HG03432 (cell line): ENCODE results near the gene BTC.
A peak's percentile ranks its signal among the peaks of the same experiment; 100 is the strongest.
"Not testable (repeated sequence)": the region's sequence is repeated elsewhere in the genome, so short reads cannot be mapped to it uniquely, and the experiment has no call there.

Experiments
- ATAC-seq: cut with Tn5 transposase; IDR thresholded peaks from one replicate; pipeline ENCODE4 v1.9.1; 2021; ENCODE audit warnings: mild to moderate bottlenecking, moderate library complexity; ENCODE audit not compliant: unreplicated experiment

The BTC gene, protein sequence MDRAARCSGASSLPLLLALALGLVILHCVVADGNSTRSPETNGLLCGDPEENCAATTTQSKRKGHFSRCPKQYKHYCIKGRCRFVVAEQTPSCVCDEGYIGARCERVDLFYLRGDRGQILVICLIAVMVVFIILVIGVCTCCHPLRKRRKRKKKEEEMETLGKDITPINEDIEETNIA

DNA sequence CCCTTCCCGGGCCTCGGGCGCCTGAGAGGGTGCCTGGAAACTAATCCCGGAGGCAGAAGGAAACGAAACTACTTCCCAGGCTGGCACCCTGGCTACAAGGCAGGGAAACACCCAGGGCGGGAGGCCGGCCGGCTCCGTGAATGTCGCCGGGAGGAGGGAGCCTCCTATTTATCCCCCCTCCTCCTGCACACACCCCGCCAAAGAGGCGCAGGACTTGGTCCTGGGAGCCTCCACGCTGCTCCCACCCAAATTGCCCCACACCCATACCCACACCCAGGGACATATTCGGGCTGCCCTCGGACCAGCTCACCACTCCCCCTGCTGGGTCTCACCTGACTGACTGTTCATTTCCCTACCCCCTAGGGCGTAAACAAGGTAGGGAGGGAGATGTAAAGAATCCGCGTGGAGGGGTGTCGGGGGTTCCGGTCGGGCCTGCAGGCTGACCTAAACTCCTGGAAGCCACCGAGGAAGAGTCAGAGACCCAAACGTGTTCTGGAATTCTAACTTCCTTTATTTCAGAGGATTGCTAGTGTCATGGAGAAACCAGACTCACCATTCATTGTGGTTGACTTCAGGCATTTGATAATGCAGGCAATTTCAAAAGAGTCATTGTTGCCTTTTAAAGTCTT, at the start of gene BTC:
BTC (minus strand) TSS at position 142 of the 629 bp plus-strand sequence. CDS start 198 bp downstream, outside the sequence.
- ATAC-seq, result peak; percentile 46

DNA sequence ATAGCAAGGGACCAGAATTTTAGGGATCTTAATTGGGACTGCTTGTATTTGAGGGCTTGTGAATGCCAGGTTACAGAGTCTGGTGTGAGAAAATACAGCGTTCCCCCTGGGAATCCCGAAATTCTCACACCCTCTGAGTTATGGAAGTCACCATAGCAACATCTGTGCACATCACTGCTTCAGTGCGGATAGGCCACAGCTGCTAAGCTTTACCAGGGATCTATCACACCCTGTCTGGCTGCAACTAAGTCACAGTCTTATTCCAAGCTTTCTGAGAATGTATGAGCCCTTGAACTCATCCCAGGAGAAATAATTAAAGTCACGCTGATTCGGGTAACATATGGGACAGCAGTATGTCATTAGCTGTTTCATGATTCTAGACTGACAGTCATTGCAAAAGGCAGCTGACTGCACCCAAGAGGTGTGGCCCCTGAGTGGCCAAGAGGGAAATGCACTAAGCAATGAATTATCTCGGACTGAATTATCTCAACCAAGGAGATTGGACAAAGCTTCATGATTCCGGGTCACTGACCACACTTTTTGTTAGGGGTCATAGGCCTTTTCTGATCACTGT, 46.7 kb upstream of the BTC start:
- no peak for ATAC-seq

DNA sequence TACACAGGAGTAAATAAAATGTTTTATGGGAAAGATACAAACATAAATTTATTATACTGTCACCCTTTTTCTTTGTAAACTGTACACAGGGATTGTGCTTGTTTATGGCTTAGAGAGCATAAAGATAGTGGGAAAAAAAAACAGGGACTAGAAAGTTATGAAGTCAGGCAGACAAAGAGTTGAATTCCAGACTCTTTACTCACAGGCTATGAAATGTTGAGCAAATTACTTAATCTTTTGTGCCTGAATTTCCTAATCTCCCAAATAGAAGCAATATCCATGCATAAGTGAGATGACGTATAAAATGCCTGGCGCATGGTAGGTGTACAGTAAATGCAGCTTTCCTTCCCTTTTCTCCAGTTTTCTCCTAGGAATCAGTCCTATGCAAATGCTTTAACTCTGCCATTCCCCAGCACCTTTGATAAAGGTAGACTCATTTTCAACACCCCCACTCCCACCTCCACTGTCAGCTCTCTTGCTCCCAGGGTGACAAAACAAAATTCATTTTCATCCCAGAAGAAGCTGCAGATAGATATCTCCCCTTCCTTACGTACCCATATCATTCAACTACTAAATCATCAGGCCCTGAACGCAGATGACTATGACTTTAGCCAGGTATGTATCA, 44.5 kb upstream of the BTC start:
- no peak for ATAC-seq

DNA sequence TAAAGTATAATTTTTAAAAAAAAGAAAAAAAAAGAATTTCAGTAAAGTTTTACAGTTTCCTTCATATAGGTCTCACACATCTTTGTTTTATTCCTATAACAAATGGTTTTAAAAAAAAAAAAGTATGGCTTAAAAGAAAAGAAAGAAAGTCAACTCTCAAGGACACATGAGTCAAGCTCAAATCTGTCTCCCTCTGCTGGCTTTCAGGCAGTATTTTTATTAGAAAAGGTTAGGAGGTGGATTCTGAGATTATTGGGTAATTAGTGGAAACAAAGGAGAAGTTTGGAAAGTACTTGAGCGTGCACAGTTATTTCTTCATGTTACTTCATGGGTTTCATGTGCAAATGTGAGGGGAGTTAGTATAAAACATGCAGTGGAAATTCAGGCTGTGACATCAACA, 36.6 kb upstream of the BTC start:
- no peak for ATAC-seq

DNA sequence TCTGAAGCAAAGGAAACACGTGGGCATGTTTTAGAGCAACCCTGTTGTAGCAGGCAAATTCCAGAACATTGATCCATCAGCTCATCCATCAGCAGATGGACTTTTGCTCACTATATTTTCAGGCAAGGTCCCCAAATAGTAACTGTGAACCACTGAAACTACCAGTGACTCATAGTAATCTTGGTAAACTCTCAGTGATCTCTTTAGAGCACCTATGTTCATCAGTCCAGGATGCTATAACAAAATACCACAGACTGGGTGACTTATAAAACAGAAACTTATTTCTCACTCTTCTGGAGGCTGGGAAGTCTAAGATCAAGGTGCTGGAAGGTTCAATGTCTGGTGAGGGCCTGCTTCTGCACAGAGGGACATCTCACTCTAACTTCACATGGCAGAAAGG, 28.9 kb upstream of the BTC start:
- ATAC-seq, result peak; percentile 85

DNA sequence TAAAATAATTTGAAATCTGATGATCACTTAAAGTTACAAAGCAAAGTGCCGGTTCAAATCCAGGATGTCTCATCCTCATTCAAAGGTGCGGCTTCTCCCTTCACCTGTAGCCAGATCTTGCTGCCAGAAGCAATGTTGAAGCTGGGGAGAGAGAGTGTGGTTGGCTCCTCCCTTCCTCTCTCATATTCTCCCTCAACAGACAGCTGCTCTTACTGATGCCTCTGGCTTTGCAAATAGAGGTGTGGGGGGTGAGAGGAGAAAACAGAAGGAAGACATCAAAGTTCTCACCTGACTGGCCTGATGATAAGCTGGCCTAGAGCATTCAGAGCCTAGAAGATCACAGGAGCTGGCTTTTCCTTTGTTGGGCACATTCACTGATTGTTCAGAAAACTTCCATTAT, 28.3 kb upstream of the BTC start:
- ATAC-seq, result no peak

DNA sequence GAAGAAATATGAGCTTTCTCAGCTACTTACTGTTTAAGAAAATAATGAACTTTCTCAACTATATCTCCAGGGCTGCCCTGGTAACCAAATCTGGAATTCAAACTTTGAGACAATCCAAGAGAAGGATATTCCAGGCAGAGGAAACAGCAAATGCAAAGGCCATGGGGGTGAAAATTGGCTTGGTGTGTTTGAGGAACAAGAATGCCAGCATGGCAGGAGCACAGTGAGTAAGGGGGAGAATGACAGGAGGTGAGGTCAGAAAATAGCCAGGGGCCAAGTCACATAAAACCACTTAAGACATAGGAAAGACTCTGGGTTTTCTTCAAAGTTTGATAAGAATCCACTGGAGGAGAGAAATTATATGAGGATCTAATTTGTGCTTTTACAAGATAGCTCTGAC, 27.2 kb upstream of the BTC start:
- ATAC-seq, result no peak

DNA sequence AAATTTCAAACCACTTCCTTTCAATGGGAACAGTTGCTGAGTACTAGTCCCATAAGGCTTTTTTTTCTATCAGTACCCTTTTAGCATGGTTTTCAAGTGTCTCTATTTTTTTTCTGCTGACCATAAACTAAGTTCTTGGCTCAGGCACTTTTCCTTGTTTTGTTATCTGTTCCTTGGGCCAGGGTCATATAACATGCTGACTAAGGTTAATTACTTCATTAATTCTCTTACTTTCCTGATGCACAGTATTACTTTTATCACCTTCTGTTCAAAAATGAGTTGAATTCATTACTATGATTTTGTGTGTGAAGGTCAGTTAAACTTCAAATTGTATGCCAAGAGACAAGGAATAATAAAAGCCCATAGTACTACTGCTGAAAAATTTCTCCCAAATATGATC, 19.7 kb upstream of the BTC start:
- ATAC-seq, result no peak

DNA sequence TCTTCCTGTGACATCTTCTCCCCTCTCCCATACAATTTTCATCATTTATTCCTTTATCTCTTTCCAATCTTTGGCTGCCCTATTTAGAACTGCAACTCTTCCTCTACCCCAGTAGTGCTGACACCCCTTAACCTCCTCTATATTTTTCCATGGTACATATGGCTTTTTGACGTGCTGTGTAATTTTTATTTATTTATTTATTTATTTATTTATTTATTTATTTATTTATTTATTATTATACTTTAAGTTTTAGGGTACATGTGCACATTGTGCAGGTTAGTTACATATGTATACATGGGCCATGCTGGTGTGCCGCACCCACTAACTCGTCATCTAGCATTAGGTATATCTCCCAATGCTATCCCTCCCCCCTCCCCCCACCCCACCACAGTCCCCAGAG, 17.7 kb upstream of the BTC start:
- not testable (repeated sequence) for ATAC-seq

DNA sequence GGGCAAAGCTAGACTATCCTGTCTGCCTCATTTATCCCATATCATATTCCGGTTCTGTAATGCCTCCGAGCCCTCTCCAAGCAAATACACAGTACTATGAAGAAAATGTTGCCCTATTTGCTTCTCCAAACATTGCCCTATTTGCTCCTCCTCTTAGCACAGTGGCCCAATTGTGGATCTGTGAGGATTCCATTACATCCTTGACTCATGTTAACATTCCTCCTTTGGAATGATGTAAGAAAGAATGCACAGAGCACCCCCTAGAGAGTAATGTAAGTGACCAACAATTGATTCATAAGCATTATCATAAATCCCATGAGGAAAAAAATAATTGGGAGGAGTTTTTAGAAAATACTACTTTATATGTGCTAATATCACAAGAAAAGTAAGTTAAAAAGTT, 11.3 kb upstream of the BTC start:
- no peak for ATAC-seq

DNA sequence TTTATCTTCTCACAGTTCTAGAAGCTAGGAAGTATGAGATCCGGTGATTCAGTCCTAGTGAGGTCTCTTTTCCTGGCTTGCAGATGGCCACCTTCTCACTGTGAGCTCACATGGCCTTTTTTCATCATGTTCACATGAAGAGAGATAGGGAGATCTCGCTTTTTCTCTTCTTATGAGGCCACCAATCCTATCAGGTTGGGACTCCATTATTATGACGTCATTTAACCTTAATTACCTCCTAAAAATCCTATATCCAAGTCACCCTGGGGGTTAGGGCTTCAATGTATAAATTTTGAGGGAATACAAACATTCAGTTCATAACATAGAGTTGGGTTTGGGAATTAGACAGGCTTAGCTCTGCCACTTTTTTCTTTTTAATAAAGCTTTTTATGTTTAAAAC, 6.0 kb upstream of the BTC start:
- ATAC-seq, result no peak

DNA sequence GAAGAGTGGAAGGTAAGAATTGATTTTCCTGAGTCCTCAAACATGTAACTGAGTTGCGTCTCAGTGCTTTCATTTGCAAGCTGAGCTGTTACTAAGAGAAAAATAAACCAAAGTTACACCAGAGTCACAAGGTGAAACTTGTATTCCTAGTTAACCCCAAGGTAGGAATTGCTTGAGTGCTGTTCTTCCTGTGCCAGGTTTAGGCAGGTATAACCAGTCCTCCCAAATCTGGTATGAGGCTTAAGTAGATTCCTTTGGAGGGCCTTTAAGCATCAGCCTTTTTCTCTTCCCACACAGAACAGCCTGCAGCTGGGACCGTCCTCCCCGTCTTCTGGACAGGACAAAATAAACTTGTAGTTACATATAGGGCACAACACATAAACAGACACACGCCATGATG, 2.3 kb upstream of the BTC start:
- ATAC-seq, result no peak

DNA sequence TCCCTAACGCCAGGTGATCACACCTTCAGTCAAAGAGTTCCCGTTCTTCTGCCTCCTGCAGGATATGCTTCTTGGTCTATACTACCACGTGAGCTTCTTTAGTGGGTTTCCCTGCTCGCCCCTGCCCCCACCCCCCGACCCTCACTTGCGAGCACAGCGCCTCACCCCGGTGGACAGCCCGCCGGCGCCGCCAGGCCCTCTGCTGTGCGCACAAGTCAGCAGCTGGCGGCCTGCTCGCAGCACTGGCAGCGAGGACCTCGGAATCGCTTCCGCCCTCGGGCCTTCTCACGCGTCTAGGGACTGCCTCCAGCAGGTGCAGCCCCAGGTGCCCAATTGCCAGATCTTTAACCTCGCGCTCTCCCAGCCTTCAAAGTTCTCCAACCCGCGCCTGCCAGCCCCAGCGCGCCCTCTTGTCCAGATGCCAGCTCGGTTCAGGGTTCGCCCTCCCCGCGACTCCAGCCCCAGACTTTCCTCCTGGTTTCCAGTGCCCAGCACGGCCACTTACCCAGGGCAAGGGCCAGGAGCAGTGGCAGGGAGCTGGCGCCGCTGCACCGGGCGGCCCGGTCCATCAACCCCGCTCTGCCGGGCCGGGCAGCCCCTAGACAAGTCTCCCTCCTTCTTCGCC, 454 bp downstream of the BTC start:
- ATAC-seq, result peak; percentile 67

DNA sequence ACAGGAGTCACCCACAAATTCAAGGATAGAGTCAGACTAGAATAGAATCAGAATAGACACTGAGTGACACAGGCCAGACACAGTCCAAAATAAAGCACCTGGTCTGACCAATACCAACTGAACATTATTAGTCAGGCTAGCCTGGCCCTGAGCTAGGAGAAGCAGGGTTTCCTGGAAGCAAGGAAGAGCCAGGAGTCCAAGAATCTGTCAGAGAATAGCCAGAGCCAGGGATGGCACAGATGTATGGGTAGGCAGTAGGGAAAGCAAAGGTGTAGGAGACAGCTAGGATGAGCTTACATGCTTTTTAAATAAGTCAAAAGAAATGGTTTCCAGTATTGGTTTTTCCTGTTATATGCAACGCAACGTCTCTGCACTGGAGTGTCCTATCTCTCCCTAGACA, 3.7 kb downstream of the BTC start:
- no peak for ATAC-seq

DNA sequence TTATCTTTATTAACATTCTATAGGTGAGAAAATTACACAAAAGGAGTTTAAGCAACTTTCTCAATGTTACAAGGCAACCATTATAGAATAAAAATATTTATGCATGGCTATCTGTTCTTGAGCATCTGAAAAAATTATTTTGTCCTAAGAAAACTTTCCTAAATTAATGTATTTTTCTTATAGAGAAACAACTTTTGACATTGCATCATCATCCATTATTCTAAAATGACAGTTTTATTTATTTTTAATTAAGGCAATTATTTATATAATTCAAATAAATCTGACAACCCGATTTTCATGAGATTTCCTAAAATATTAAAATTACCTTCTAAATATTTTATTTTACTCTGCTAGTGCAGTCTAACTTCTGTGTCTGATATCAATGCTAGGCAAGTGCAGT, 4.8 kb downstream of the BTC start:
- ATAC-seq, result no peak

DNA sequence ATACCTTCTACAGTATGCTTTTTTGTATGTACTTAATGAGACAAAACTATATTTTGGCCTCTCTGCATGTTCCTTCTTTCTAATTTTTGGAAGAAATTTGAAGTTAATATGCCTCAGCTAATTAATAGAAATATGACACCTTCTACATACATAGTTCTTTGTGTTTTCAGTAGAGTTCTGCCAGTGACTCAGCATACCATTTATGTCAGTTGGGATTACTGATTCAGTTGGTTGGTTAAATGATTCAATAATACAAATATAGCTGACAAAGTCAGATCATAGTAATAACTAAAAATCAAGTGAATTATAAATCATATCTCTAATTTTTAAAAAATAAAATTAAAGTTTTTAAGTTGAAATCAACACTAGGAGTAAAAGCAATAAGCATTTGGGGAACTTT, 16.8 kb downstream of the BTC start:
- ATAC-seq, result no peak

DNA sequence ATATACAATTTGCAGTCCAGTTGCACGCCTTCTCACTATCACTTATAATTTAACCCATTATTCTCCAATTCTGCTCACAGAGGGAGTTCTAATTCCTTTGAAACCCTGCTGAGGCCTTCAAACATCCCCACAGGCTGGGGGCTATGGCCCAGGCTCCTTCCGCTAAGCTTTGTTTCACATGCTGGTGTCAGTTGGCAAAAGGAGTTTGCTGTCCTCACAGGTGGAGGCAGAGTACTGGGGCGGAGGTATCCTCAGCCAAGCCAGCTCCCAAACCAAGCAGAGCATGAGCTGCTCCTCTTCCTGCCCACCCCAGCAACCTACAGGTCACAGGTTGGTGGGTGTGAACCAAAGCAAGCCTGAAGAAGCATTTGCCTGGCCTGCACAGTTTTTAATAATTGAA, 21.5 kb downstream of the BTC start:
- no peak for ATAC-seq

DNA sequence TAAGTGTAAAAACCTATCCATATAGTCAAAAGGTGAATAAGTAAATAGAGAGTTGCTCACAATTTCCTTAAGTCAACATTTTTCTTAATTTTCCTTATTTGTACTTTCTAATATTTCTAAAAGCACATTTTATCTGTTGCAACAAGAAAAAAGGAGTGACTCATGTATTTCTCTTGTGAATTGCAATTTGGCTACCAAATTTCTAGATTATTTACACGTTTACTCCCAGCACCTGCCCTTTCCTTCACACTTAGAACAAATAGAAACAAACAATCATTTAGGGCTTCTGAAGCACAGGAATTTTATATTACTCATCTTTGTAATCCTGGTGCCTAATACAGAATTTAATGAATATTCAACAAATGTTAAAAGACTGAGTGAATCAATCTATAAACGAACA, 22.2 kb downstream of the BTC start:
- no peak for ATAC-seq

DNA sequence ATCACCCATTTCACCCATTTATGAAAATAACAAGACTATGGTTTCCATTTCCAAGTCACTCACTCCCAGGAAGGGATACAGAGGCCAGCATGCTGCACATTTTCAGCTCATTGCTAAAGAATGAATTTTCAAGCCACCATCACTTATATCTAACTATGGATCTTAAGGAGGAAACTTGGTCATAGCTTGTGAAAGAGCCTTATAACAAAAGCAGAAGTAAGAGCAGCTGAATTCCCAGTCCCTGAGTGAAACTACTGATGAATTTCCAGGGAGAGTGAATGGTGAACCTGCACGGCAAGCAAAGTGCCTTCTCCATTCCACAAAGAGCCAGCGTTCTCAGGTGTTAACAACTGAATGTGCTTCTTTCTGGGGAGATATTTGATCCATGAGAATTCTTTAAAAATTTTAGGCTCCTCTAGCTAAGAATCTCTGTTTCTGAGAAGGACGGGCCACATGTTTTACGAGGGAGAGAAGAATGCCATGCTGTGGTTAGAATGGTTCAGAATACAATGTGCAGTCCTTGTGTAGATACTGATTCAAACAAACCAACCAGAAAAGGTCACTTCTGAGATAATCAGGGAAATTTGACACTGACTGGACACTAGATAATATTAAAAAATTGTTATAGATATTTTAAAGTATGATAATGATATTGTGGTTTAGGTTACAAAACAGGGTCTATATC, 24.0 kb downstream of the BTC start:
- no peak for ATAC-seq

DNA sequence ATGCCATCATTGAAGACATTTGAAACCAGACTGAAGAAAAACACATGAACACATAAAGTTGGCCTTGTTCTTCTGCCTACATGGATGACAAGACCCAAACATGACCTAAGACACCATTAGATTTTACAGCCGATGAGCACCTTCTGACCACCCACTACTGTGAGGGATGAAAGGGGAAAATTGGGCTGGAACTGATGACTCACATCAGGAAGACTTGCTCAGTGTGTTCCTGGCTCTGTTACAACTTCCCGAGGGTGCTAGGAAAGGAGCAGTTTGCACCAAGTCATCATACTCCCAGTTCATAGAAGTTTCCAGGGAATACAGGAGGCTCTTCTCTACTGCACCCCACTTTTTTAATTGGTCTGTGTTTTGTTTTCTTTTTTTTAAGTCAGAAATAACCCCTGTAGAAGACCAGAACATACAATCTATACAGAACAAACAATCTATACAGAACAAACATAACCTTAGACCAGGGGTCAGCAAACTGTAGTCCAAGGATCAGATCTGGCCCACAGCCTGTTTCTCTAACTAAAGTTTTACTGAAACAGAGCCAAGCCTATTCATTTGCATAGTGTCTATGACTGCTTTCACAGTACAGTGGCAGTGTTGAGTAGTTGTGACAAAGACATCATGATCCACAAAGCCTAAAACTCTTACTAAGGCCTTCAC, 25.3 kb downstream of the BTC start:
- ATAC-seq, result no peak

DNA sequence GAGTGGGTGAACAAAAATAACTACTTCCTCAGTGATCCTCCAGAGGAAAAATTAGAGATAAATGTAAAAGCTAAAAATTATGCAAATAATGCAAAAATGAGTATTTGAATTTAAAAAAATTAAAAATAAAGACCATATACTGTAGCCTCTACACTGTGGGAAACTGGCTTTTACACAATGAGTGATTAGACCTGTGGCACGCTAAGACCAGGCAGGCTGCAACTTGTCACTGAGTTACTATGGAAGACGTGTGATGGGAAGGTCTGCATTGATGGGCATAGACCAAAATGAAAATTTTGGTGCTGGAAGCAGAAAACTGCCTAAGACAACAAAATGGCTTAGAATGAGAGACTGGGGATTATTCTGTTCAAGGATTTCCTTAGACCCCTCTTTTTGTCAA, 30.2 kb downstream of the BTC start:
- no peak for ATAC-seq
